Measurements from ENCODE around the gene SRY.

Gene SRY

GRCh38 chrY:2797991-2798390 lies 10.5 kb upstream of the SRY start:
- POLR2A ChIA-PET, result no interaction called here
- CTCF ChIA-PET, result no interaction called here
- TF ChIP-seq CTCF (IDR thresholded peaks at IDR 0.05; ENCODE audit: control extremely low read depth, extremely low read depth, low read depth, missing control alignments), result no peak
- DNase-seq (ENCODE audit: extremely low spot score), result no peak

- DNase-seq (ENCODE audit: extremely low spot score), result no peak
- ChIA-PET CTCF (no interaction called here), POLR2A (no interaction called here)
- no peak for TF ChIP-seq CTCF (IDR thresholded peaks at IDR 0.05; ENCODE audit: control extremely low read depth, extremely low read depth, low read depth, missing control alignments)
These were observed 9.6 kb upstream of the SRY start for GRCh38 chrY:2796977-2797523.

GRCh38 chrY:2789756-2790155 lies 2.3 kb upstream of the SRY start:
- ChIA-PET CTCF (no interaction called here), POLR2A (no interaction called here)
- TF ChIP-seq CTCF (IDR thresholded peaks at IDR 0.05; ENCODE audit: control extremely low read depth, extremely low read depth, low read depth, missing control alignments), result no peak
- no peak for DNase-seq (ENCODE audit: extremely low spot score)

- no peak for DNase-seq (ENCODE audit: extremely low spot score)
- ChIA-PET POLR2A (no interaction called here), CTCF (no interaction called here)
- TF ChIP-seq CTCF (IDR thresholded peaks at IDR 0.05; ENCODE audit: control extremely low read depth, extremely low read depth, low read depth, missing control alignments), result no peak
These were observed 488 bp downstream of the SRY start for GRCh38 chrY:2786876-2787512.

Measured in GM10248 (cell line).